ENCODE measurements around the gene WDFY4. TPM values are rescaled to one million over a fixed set of nuclear protein-coding genes. Genes with fewer than 3 reads are reported as not detected.

WDFY4 gene
- total and polyA plus RNA-seq, 2 of the 4 experiments (the other 2 are of a cell fraction), result not detected

DNA sequence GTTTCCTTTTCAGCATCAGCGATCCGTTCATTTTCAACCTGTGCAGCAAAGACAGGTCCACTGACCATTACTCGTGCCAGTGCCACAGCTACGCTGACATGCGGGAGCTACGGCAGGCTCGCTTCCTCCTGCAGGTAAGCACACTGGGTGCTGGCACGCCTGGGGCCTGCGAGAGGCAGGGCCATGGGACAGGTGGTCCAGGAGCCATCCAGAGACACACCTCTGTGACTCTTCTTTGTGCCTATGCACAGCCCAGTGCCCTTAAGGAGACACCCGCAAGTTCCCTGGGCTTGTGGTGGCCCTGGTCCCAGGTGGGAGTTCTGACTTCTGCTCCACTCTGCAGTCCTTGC is 212.7 kb downstream of the WDFY4 start:
- 84% methylated on average over 8 of the region's 10 CpGs; no CpG with 5 or more reads in 1 of the 2 experiments for WGBS, 2 experiments (ENCODE audit: extremely low coverage in 2 of 2, insufficient read length in 1 of 2)
- Histone ChIP-seq H2AK9ac (replicated peaks; ENCODE audit: low read depth, low read length, poor library complexity) (no peak overlapping the region), H3K56ac (ENCODE audit: extremely low read depth, insufficient read depth, low read length) (no peak overlapping the region), H2AFZ (replicated peaks; ENCODE audit: low read length, poor library complexity) (no peak overlapping the region), H4K8ac (ENCODE audit: low read depth in 2 of 2, low read length in 2 of 2) (no peak overlapping the region), H2BK20ac (ENCODE audit: low read depth, low read length) (no peak overlapping the region), H3K4me2 (ENCODE audit: low read depth, low read length) (no peak overlapping the region), H3K23ac (ENCODE audit: low read depth, low read length) (no peak overlapping the region), H4K5ac (ENCODE audit: low read depth, low read length) (no peak overlapping the region), H3K4me3 (ENCODE audit: insufficient read depth, low read depth, low read length) (no peak overlapping the region), H2BK120ac (ENCODE audit: low read depth, low read length) (no peak overlapping the region), H3K79me1 (ENCODE audit: low read depth in 1 of 2, low read length in 2 of 2) (no peaks in the 10 kb centered on the region), H4K20me1 (ENCODE audit: insufficient read depth, low read length) (no peaks in the 10 kb centered on the region), H3K4ac (ENCODE audit: low read depth, low read length) (no peak overlapping the region), H3K27me3 (ENCODE audit: control insufficient read depth, insufficient read depth, low read length) (no peaks in the 10 kb centered on the region; the same call in 1 of the 2 replicates), H3K9me3 (ENCODE audit: control insufficient read depth, insufficient read depth, low read length) (no peaks in the 10 kb centered on the region), H3K4me1 (ENCODE audit: control insufficient read depth, insufficient read depth, low read length) (no peaks in the 10 kb centered on the region), H2BK15ac (ENCODE audit: low read depth, low read length) (no peak overlapping the region), H3K27ac (ENCODE audit: insufficient read depth, low read length) (no peak overlapping the region), H3K9ac (ENCODE audit: low read depth, low read length) (no peak overlapping the region), H4K91ac (ENCODE audit: insufficient read depth, low read depth, low read length) (no peak overlapping the region), H3K9me1 (ENCODE audit: insufficient read depth, low read length) (no peaks in the 10 kb centered on the region), H2BK5ac (ENCODE audit: low read depth, low read length, poor library complexity, severe bottlenecking) (no peak overlapping the region), H2AK5ac (ENCODE audit: low read depth, low read length) (no peak overlapping the region), H3K14ac (replicated peaks; ENCODE audit: low read depth, low read length) (no peak overlapping the region), H3K36me3 (ENCODE audit: control insufficient read depth, insufficient read depth, low read length) (no peaks in the 10 kb centered on the region), H3K18ac (ENCODE audit: low read depth, low read length) (no peak overlapping the region)
- ChIA-PET POLR2A (ENCODE audit: unreplicated experiment) (no interaction called here), CTCF (no interaction called here)
- TF ChIP-seq BHLHE40 (IDR thresholded peaks at IDR 0.05; ENCODE audit: low read depth, low read length), result no peak
- no peak for TF ChIP-seq RFX5 (IDR thresholded peaks at IDR 0.05; ENCODE audit: low read depth, low read length)
- BruUV-seq (replicated peaks), result no TSS peak
- in situ Hi-C loops (cut with MboI; ENCODE audit: low sequenced_read_pairs), result no loop called here
- DNase-seq, result no peak
- dilution Hi-C loops (cut with HindIII; ENCODE audit: low sequenced_read_pairs, unreplicated experiment), result no loop called here
- ATAC-seq (ENCODE audit: low read depth), result no peak
- intact Hi-C loops (cut with micrococcal nuclease), result no loop called here

All from IMR-90 (cell line).